Activated gamma-delta T cell treated with Interleukin-2 at 50 U/mL for 16 hours (primary cell): Measurements from ENCODE around the gene PIH1D2.
"Not testable (repeated sequence)": the region's sequence is repeated elsewhere in the genome, so short reads cannot be mapped to it uniquely, and the experiment has no call there.

Source experiments
- DNase-seq: peaks from one replicate; pipeline ENCODE4 v3.0.0-alpha.2; 2020

The PIH1D2 gene

DNA sequence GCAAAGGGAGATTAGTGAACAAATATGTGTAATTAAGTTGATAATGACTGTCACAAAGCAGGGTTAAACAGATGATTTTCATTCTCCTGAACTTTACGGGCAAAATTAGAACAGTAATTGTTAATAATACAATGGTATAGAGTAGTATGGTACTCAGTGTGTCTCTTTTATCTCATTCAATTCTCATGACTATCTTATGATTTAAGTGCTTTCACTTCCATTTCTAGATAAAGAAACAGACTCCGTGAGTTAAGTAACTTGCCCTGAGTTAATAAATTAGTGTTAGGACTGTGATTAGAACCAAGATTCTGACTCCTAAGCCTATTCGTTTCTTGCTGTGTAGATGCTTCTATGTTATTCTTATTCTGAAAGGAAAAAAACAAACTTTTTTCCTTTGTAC, 22.0 kb downstream of the PIH1D2 start:
- no peak for DNase-seq

DNA sequence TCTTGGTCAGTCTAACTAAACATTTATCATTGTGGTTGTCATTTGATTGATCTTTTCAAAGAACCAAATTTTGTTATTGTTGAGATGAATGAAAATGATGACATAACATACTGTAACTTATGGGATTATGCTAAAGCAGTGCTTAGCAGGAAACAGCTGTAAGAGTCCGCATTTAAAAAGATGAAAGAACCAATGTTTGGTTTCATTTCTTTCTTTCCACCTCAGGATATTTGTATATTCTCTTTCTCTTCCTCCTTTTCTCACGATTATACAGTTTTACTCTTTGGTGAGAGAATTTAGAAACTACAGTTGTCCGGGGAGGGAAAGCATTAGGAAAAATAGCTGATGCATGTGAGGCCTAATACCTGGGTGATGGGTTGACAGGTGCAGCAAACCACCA, 23.1 kb downstream of the PIH1D2 start:
- no peak for DNase-seq

GRCh38 chr11:112049777-112050176, 24.0 kb downstream of the PIH1D2 start:
- DNase-seq, result no peak

DNA sequence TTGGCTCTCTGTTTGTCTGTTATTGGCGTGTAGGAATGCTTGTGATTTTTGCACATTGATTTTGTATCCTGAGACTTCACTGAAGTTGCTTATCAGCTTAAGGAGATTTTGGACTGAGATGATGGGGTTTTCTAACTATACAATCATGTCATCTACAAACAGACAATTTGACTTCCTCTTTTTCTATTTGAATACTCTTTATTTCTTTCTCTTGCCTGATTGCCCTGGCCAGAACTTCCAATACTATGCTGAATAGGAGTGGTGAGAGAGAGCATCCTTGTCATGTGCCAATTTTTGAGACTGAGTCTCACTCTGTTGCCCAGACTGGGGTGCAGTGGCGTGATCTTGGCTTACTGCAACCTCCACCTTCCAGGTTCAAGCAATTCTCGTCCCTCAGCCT, 25.6 kb downstream of the PIH1D2 start:
- not testable (repeated sequence) for DNase-seq

DNA sequence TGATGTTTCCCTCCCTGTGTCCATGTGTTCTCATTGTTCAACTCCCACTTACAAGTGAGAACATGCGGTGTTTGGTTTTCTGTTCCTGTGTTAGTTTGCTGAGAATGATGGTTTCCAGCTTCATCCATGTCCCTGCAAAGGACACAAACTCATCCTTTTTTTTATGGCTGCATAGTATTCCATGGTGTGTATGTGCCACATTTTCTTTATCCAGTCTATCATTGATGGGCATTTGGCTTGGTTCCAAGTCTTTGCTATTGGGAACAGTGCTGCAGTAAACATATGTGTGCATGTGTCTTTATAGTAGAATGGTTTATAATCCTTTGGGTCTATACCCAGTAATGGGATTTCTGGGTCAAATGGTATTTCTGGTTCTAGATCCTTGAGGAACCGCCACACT, 27.2 kb downstream of the PIH1D2 start:
- not testable (repeated sequence) for DNase-seq

GRCh38 chr11:112044961-112045360, 28.9 kb downstream of the PIH1D2 start:
- DNase-seq, result no peak

- DNase-seq, result no peak
These were observed 30.9 kb downstream of the PIH1D2 start for GRCh38 chr11:112042961-112043304.

DNA sequence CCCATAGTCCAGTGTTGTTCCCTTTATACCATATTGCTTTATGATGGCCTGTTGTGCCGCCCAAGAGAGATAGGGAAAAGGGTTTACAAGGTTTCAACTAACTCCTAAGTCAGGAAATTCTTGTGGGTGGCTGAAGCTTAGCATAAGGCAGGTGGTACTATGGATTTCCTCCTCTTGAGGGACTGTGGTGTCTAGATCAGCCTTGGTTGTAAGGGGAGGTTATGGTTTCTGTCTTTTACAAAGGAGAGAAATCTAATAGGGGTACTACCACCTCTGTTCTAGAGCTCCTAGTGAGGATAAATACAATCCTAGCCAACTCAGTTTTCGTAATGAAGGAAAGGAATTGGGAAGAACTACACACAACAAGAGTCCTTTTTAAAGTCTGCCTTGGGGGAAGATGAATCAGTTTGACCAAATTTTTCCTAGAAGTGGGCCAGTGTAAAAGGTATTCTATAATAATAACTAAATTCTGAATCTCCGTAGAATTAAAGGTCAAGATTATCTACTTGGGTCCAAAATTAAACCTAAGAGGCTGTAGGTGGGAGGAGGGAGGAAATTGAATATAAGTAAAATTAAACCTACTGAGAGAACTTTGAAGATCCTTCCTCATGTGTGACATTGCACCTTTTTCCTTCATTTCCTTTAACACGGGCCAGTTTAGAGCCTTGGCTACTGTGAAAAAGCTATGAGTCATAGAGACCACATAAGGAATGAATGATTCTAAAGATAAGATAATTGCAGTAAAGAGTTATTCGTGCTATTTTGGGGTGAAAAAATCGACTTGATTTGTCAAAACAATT, 31.5 kb downstream of the PIH1D2 start:
- DNase-seq, result no peak

- DNase-seq, result no peak
These were observed 36.3 kb downstream of the PIH1D2 start for GRCh38 chr11:112037527-112037926.

DNA sequence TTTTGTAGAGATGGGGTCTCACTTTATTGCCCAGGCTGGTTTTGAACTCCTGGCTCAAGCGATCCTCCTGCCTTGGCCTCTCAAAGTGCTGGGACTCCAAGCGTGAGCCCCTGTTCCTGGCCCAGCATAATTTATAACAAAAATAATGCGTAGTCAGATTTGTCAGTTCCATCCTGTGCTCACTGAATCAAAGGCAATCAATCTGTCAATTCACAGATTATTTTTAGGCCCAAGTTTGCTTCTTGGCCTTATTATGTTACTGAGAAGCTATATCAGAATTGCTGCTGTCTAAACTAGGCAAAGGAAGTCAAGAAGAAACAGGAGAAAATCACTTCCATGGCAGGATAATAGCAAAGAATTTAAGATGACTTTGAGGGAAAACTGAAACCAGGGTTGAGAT, 39.9 kb downstream of the PIH1D2 start:
- no peak for DNase-seq

DNA sequence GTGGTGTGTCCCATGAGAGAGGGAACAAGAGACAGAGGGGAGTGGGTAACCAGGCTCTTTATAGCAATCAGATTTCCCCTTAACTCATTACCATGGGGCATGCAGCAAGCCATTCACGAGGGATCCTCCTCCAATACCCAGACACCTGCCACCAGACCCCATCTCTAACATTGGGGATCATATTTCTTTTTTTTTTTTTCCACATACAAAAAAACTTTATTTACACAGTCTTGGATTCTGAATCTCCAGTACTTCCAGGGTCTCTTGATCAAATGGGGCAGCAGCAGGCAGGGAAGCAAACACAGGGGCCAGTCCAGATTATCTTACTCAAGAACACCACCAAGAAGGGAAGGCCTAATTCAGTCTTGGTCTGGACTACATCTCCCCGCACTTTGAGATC, 44.4 kb downstream of the PIH1D2 start:
- no peak for DNase-seq

GRCh38 chr11:112026784-112027410, 46.9 kb downstream of the PIH1D2 start:
- not testable (repeated sequence) for DNase-seq

- DNase-seq, result no peak
These were observed 48.1 kb downstream of the PIH1D2 start for GRCh38 chr11:112025707-112026106.

DNA sequence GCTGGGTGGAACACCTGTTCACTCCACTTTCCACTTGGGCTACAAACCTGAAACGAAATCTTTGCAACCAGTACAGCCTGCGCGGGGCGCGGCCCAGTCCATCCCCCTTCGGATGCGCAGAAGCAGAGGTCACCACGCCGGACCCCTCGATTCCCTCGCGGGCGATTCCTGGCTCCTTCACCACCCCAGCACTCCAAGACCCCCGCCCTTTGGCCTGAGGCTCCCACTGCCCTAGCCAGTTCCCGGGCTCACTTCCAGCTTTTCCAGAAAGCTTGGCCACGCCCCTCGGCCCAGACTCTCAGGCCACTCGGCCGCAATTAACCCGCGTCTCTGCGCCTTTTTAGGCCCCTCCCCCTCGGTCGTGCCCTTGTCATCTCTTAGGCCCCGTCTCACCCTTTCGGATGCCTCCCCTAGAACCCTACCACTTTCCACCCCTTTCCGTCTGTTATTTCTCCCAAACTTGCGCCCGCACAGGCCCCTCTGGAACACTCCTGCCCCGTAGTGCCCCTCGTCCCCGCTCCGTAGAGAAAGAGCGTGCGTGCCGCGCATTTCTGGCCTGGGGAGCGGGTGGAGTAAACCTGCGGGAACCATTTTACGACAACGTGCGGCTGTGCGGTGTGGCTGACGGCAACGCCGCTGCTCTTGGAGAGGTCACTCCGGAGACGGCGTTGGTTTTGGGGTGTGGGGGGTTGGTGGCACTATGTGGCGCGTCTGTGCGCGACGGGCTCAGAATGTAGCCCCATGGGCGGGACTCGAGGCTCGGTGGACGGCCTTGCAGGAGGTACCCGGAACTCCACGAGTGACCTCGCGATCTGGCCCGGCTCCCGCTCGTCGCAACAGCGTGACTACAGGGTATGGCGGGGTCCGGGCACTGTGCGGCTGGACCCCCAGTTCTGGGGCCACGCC, 48.8 kb downstream of the PIH1D2 start, which contains the start of gene DLAT:
DLAT (plus strand) TSS at position 636 of the 906 bp plus-strand sequence; CDS start at position 701, 65 bp downstream.
- DNase-seq, result peak; percentile 76

- DNase-seq, result no peak
These were observed 49.5 kb downstream of the PIH1D2 start for GRCh38 chr11:112024178-112024772.

GRCh38 chr11:112023104-112023503, 50.7 kb downstream of the PIH1D2 start:
- no peak for DNase-seq

DNA sequence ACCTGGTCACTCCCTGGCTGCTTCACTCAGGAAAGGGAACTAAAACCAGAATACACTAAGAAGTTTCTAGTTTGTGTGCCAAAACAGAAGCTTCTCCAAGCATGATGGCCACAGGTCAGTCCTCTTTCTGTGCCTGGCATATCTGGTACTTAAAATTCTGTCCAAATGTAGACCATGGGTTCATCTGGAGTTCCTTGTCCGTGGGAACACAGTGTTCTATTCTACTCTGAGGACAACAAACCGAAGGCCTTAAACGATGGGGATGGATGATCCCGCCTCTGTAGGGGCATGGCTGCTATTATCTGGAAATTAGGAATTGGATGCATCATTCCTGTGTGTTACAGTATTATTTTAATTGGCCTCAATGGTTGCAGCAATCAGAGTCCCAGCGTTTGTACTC, 54.8 kb downstream of the PIH1D2 start:
- no peak for DNase-seq
